H1 (cell line): Measurements from ENCODE around the gene SECISBP2L. TPM values are rescaled to one million over a fixed set of nuclear protein-coding genes. Genes with fewer than 3 reads are reported as not detected.

Experiments
- CTCF ChIA-PET: fragments of 300-600 bp; sonication (Branson Sonifier 250); formaldehyde crosslinking; loops from one replicate; lab custom pipeline; 2021; ENCODE audit not compliant: partially characterized antibody; lab: Charles Lee
- POLR2A ChIA-PET: fragments of 300-600 bp; sonication (Branson Sonifier 250); formaldehyde crosslinking; loops from one replicate; lab custom pipeline; 2021; ENCODE audit warnings: inconsistent platforms; ENCODE audit not compliant: partially characterized antibody; lab: Charles Lee
- DNase-seq, 2 experiments: peaks; one replicate each; pipeline versions ENCODE4 v3.0.0 to v3.0.0-alpha.2; 2010 to 2022; ENCODE audit warnings: low spot score in 2 of 2, low read depth in 1 of 2, mixed read lengths in 1 of 2
- FAIRE-seq: peaks from 2 replicates; lab custom pipeline; 2011; peaks lifted over from hg19 to GRCh38; lab: Jason Lieb, UNC
- H2AFZ ChIP-seq: 2 replicates; pipeline ENCODE4 v1.8.1; 2012; ENCODE audit warnings: low read length, inconsistent platforms
- H2AK5ac ChIP-seq: 2 replicates; pipeline ENCODE4 v1.6.1; 2013; ENCODE audit warnings: low read depth, low read length
- H2BK120ac ChIP-seq: replicated peaks from 2 replicates; pipeline ENCODE3; 2013; ENCODE audit warnings: low read depth, low read length, inconsistent platforms
- H2BK12ac ChIP-seq: 2 replicates; pipeline ENCODE4 v1.6.1; 2013; ENCODE audit warnings: low read depth, low read length
- H2BK15ac ChIP-seq: 2 replicates; pipeline ENCODE4 v1.6.1; 2013; ENCODE audit warnings: low read length
- H2BK20ac ChIP-seq: 2 replicates; pipeline ENCODE4 v1.6.1; 2013; ENCODE audit warnings: low read length
- H2BK5ac ChIP-seq: 2 replicates; pipeline ENCODE4 v1.6.1; 2013; ENCODE audit warnings: low read depth, low read length
- H3K14ac ChIP-seq: 2 replicates; pipeline ENCODE4 v1.6.1; 2013; ENCODE audit warnings: inconsistent platforms; ENCODE audit not compliant: insufficient read length
- H3K18ac ChIP-seq: 2 replicates; pipeline ENCODE4 v1.6.1; 2013; ENCODE audit warnings: low read length; ENCODE audit errors: extremely low read depth
- H3K23ac ChIP-seq: 2 replicates; pipeline ENCODE4 v1.6.1; 2013; ENCODE audit warnings: inconsistent platforms; ENCODE audit not compliant: insufficient read length
- H3K23me2 ChIP-seq: 2 replicates; pipeline ENCODE4 v1.6.1; 2013; ENCODE audit warnings: low read depth, low read length
- H3K27ac ChIP-seq: 2 replicates; pipeline ENCODE4 v1.6.1; 2011; ENCODE audit warnings: low read depth, low read length, inconsistent platforms
- H3K27me3 ChIP-seq, 4 experiments: replicated peaks in 1 of 4; 1 replicate in 1 of 4; 2 replicates in 3 of 4; pipeline versions ENCODE4 v1.6.1 to v1.8.1; 2011 to 2013; ENCODE audit warnings: low read length in 3 of 4, mild to moderate bottlenecking in 3 of 4, inconsistent platforms in 2 of 4, mixed read lengths in 2 of 4, moderate library complexity in 1 of 4; ENCODE audit not compliant: control insufficient read depth in 3 of 4, insufficient read depth in 3 of 4; ENCODE audit errors: extremely low read depth in 1 of 4
- H3K36me3 ChIP-seq, 4 experiments: 2 replicates each; pipeline versions ENCODE4 v1.6.1 to v1.8.1; 2011 to 2013; ENCODE audit warnings: mild to moderate bottlenecking in 4 of 4, low read length in 3 of 4, moderate library complexity in 2 of 4, control low read depth in 1 of 4, inconsistent platforms in 1 of 4; ENCODE audit not compliant: insufficient read depth in 4 of 4, control insufficient read depth in 2 of 4
- H3K4ac ChIP-seq: replicated peaks from 2 replicates; pipeline ENCODE3; 2013; ENCODE audit warnings: low read length, low read depth, mixed read lengths, inconsistent platforms; ENCODE audit not compliant: insufficient read length
- H3K4me1 ChIP-seq, 4 experiments: replicated peaks in 1 of 4; 1 replicate in 1 of 4; 2 replicates in 3 of 4; pipeline versions ENCODE4 v1.6.1 to v1.8.1; 2011 to 2013; ENCODE audit warnings: low read length in 3 of 4, inconsistent platforms in 2 of 4, mixed read lengths in 1 of 4; ENCODE audit not compliant: insufficient read depth in 4 of 4, control insufficient read depth in 3 of 4
- H3K4me2 ChIP-seq, 2 experiments: 2 replicates each; pipeline versions ENCODE4 v1.6.1 to v1.8.1; 2011 to 2013; ENCODE audit warnings: low read depth in 2 of 2, low read length in 2 of 2, control low read depth in 1 of 2, inconsistent platforms in 1 of 2, mild to moderate bottlenecking in 1 of 2; ENCODE audit not compliant: insufficient read depth in 1 of 2
- H3K4me3 ChIP-seq, 4 experiments: fragments of 200-600, 300-600 bp in 1 of 4; sonication (generic), shearing (Covaris generic), sonication (Bioruptor Twin) in 1 of 4; 2 replicates each; pipeline versions ENCODE4 v1.5.1 to v1.8.1; 2011 to 2016; ENCODE audit warnings: low read length in 4 of 4, low read depth in 3 of 4, control low read depth in 2 of 4, inconsistent platforms in 2 of 4, mild to moderate bottlenecking in 2 of 4, mixed read lengths in 1 of 4, moderate library complexity in 1 of 4; ENCODE audit not compliant: insufficient read depth in 2 of 4; ENCODE audit errors: extremely low read depth in 1 of 4
- H3K56ac ChIP-seq: replicated peaks from 2 replicates; pipeline ENCODE3; 2013; ENCODE audit warnings: low read depth, mild to moderate bottlenecking, mixed read lengths, low read length, inconsistent platforms; ENCODE audit not compliant: insufficient read length
- H3K79me1 ChIP-seq: 2 replicates; pipeline ENCODE4 v1.6.1; 2013; ENCODE audit warnings: low read depth, low read length, control low read depth
- H3K79me2 ChIP-seq, 2 experiments: 2 replicates each; pipeline versions ENCODE4 v1.6.1 to v1.8.1; 2012 to 2013; ENCODE audit warnings: low read length in 2 of 2, mild to moderate bottlenecking in 2 of 2, inconsistent platforms in 1 of 2; ENCODE audit not compliant: insufficient read depth in 2 of 2, control insufficient read depth in 1 of 2
- H3K9ac ChIP-seq, 4 experiments: replicated peaks in 1 of 4; 1 replicate in 1 of 4; 2 replicates in 3 of 4; pipeline versions ENCODE4 v1.6.1 to v1.8.1; 2011 to 2013; ENCODE audit warnings: low read depth in 3 of 4, low read length in 3 of 4, control low read depth in 2 of 4, mild to moderate bottlenecking in 2 of 4, moderate library complexity in 2 of 4, inconsistent platforms in 1 of 4; ENCODE audit errors: extremely low read depth in 1 of 4
- H3K9me3 ChIP-seq, 2 experiments: 2 replicates each; pipeline versions ENCODE4 v1.6.1 to v1.8.1; 2012 to 2013; ENCODE audit warnings: mild to moderate bottlenecking in 2 of 2, moderate library complexity in 2 of 2, control low read depth in 1 of 2, inconsistent platforms in 1 of 2, low read depth in 1 of 2, low read length in 1 of 2, mixed read lengths in 1 of 2; ENCODE audit not compliant: insufficient read depth in 2 of 2
- H4K20me1 ChIP-seq, 2 experiments: replicated peaks in 1 of 2; 2 replicates each; pipeline versions ENCODE3 to v1.8.1; 2011 to 2013; ENCODE audit warnings: inconsistent platforms in 2 of 2, low read length in 2 of 2, mild to moderate bottlenecking in 1 of 2; ENCODE audit not compliant: insufficient read depth in 2 of 2, control insufficient read depth in 1 of 2
- H4K5ac ChIP-seq: 2 replicates; pipeline ENCODE4 v1.6.1; 2013; ENCODE audit warnings: low read length, low read depth, mixed read lengths, inconsistent platforms; ENCODE audit not compliant: insufficient read length
- H4K8ac ChIP-seq: 2 replicates; pipeline ENCODE4 v1.8.0; 2013; ENCODE audit warnings: mild to moderate bottlenecking, moderate library complexity, low read length, inconsistent platforms; ENCODE audit not compliant: insufficient read depth; ENCODE audit errors: extremely low read depth
- H4K91ac ChIP-seq: replicated peaks from 2 replicates; pipeline ENCODE3; 2013; ENCODE audit warnings: low read length, mixed read lengths, inconsistent platforms; ENCODE audit not compliant: insufficient read length
- SIRT6 ChIP-seq: IDR thresholded peaks from one replicate; pipeline ENCODE4 v1.7.1; 2012; ENCODE audit warnings: low read length, inconsistent platforms
- TEAD4 ChIP-seq: IDR thresholded peaks from 2 replicates; pipeline ENCODE4 v1.6.1; 2012; ENCODE audit warnings: low read depth, low read length, inconsistent platforms, mixed read lengths
- WGBS, 2 experiments: shearing (Covaris generic) in 1 of 2; methylation state at CpG; one replicate each; pipeline versions ENCODE4 v1.1.6 to v1.1.7; 2013 to 2015; ENCODE audit warnings: low lambda C conversion rate in 2 of 2, mixed read lengths in 2 of 2, inconsistent platforms in 1 of 2, low coverage in 1 of 2, missing lambda C conversion rate in 1 of 2; ENCODE audit not compliant: insufficient replicate concordance in 2 of 2, insufficient coverage in 1 of 2, insufficient read length in 1 of 2; ENCODE audit errors: extremely low coverage in 1 of 2, missing lambda C conversion rate in 1 of 2; 5-methylcytosine and 5-hydroxymethylcytosine counted together
- polyA plus RNA-seq, 7 experiments: library from polyadenylated mRNA; depleted of rRNA in 3 of 7; stranded (reverse) in 5 of 7; unstranded in 2 of 7; fragments of >200 nt in 5 of 7; fragments of 200-250 nt in 2 of 7; gene quantifications; 1 replicate in 5 of 7; 2 replicates in 1 of 7; 4 replicates in 1 of 7; pipeline versions ENCODE4 v1.2.1 to v1.2.3, GENCODE V29; 2011 to 2013; ENCODE audit warnings: missing spikeins in 2 of 7, mixed read lengths in 2 of 7
- total RNA-seq: library from RNA; stranded (reverse); fragmentation: NEBNext Ultra II Directional; extraction: Animal tissue kit (Norgen Biotek cat#: 25700); gene quantifications from 2 replicates; pipeline ENCODE4 v1.2.1, GENCODE V29; 2021

Gene SECISBP2L
- total and polyA plus RNA-seq, 2 of the 8 experiments (the other 6 are each of a cell fraction or from before 2014, with no cell fraction given) = 7.6 to 22.8 TPM

- 87% methylated on average over 2 of the region's 2 CpGs; no CpG with 5 or more reads in 1 of the 2 experiments for WGBS, 2 experiments
- Histone ChIP-seq H3K27me3 (no peaks in the 10 kb centered on the region), H3K79me2 (no peaks in the 10 kb centered on the region), H3K23ac (no peak overlapping the region), H2BK5ac (no peak overlapping the region), H3K9me3 (peaks cover 9 to 14% of the 10 kb centered on the region in 2 experiments; a peak in 3 of 4 replicates), H3K56ac (no peak overlapping the region), H3K4me1 (no peaks in the 10 kb centered on the region; a peak in 1 of 7 replicates), H3K14ac (no peak overlapping the region), H3K27ac (no peak overlapping the region), H4K91ac (no peak overlapping the region), H3K36me3 (no peaks in the 10 kb centered on the region), H3K9ac (no peak overlapping the region), H2AK5ac (no peak overlapping the region), H4K8ac (no peak overlapping the region), H2BK15ac (no peak overlapping the region), H2BK120ac (no peak overlapping the region), H3K79me1 (no peaks in the 10 kb centered on the region), H3K23me2 (peaks cover 2% of the 10 kb centered on the region; the same call in 1 of the 2 replicates), H2AFZ (no peak overlapping the region), H3K18ac (no peak overlapping the region), H3K4me3 (no peak overlapping the region), H3K4ac (no peak overlapping the region), H2BK12ac (no peak overlapping the region), H4K20me1 (no peaks in the 10 kb centered on the region), H2BK20ac (no peak overlapping the region), H3K4me2 (no peak overlapping the region), H4K5ac (no peak overlapping the region)
- FAIRE-seq (no peak), DNase-seq (no peak)
- CTCF ChIA-PET = interaction anchor here (1.1 to 1.4 kb wide), 2 partner anchors 9 to 90 kb away, joined by 3 read pairs; partner anchors contain the start of gene SECISBP2L
- POLR2A ChIA-PET = no interaction called here
- TF ChIP-seq SIRT6 (no peak), TEAD4 (no peak)
Measured at GRCh38 chr15:49055630-49056029, 9.4 kb upstream of the SECISBP2L start.
